GM19395 (cell line): Measurements from ENCODE around the gene ZNF84.

Source experiments
- ATAC-seq: cut with Tn5 transposase; IDR thresholded peaks from one replicate; pipeline ENCODE4 v1.9.1; 2021; ENCODE audit warnings: mild to moderate bottlenecking, moderate library complexity; ENCODE audit not compliant: unreplicated experiment

ZNF84 gene

DNA sequence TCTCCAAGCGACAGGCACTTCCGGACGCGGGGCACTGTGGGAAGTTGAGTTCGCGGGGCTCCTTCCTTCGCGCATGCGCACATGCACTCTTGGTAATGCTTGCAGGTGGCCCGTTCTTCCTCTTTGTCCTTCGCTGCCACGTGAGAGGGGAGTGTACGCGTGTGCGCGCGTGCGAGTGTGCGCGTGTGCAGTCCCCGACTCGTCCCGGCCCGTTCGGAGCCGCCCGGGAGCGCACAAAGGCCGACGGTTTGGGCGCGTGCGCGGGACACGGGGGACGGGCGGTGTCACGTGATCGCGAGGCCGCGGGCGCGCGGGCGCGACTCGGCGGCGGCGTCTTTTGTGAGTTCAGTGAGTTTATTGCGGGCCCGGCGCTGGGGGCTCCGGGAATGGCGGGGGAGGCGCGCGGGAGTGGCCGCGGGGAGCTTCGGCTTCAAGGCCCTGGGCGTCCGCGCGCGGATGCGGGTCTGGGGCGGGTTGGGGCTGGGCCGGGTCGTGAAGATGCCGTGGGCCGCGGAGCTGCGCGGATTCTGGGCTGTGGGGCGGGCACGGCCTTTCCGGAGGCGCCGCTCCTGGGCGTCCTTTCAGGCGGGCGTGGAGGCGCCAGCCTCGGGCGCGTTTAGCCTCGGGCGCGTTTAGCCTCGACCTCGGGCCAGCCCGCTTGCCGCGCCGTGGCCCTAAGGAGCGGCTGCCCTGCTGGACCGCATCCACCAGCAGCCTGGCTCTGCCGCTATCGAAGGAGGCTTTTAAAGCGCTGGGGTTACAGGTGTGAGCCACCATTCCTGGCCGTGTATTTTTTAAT, at the start of gene ZNF84:
TSS of gene ZNF84 (plus strand) at position 303 of the 799 bp plus-strand sequence. CDS start 3,959 bp downstream, outside the sequence.
- ATAC-seq = peak; percentile 96

- no peak for ATAC-seq
Observed at GRCh38 chr12:132998741-132999140, 38.6 kb upstream of the ZNF84 start.

DNA sequence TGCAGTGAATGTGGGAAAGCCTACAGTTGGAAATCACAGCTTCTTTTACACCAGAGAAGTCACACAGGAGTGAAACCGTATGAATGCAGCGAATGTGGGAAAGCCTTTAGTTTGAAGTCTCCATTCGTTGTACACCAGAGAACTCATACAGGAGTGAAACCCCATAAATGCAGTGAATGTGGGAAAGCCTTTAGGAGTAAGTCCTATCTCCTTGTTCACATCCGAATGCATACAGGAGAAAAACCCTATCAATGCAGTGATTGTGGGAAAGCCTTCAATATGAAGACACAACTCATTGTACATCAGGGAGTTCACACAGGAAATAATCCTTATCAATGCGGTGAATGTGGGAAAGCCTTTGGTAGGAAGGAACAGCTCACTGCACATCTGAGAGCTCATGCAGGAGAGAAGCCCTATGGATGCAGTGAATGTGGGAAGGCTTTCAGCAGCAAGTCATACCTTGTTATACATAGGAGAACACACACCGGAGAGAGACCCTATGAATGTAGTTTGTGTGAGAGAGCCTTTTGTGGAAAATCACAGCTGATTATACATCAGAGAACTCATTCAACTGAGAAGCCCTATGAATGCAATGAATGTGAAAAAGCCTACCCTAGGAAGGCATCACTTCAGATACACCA, 26.5 kb upstream of the ZNF84 start:
- ATAC-seq = no peak

- ATAC-seq = no peak
Observed at GRCh38 chr12:133023566-133023965, 13.7 kb upstream of the ZNF84 start.

DNA sequence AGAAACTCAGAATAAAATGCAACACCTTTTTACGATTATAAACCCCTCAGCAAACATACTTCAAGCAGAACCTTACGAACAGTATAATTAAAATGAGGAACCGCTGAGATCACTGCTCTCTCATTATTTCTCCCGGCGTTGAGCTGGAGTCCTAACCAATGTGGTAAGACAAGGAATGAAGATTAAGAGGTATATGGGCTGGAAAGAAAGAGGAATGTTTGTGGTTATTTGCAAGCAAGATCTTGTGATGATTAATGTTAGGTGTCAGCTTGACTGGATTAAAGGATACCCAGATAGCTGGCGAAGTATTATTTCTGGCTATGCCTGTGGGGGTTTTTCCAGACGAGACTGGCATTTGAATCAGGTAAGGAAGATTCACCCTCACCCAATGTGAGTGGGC, 10.3 kb upstream of the ZNF84 start:
- ATAC-seq = no peak

GRCh38 chr12:133038118-133038709, 905 bp downstream of the ZNF84 start:
- ATAC-seq = no peak

DNA sequence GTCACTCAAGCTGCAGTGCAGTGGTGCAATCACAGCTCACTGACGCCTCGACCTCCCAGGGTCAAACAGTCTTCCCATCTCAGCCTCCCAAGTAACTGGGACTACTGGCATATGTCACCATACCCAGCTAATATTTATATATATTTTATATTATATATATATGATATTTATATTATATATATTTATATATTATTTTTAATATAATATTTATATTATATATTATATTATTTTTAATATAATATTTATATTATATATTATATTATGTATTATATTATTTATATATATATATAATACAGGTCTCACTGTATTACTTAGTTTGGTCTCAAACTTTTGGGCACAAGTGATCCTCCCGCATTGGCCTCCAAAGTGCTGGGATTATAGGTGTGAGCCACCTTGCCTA, 9.4 kb downstream of the ZNF84 start:
- no peak for ATAC-seq

GRCh38 chr12:133057446-133057845, 20.1 kb downstream of the ZNF84 start:
- no peak for ATAC-seq

GRCh38 chr12:133058203-133059113, 21.1 kb downstream of the ZNF84 start:
- no peak for ATAC-seq

DNA sequence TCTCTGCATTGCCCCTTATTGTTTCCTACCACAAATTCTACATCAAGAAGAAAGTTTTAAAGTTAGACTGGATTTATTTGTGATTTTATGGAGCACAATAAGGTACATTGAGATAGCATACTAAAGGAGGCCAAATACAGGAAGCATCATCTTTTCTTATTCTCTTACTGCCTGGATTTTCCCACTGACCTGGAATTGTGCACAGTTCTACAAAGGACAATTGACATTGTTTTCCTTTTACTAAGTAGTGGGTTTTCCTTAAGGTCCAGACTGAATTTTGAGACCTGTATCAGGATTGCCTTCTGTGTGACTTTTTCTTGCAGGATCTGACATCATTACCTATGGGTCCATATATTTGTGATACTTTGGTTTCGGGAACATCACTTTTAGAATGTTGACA, 24.6 kb downstream of the ZNF84 start:
- no peak for ATAC-seq

GRCh38 chr12:133063556-133063955, 26.2 kb downstream of the ZNF84 start:
- no peak for ATAC-seq

GRCh38 chr12:133073836-133074235, 36.5 kb downstream of the ZNF84 start:
- no peak for ATAC-seq

- ATAC-seq = peak; percentile 88
Observed at GRCh38 chr12:133080026-133080367, 42.7 kb downstream of the ZNF84 start.

DNA sequence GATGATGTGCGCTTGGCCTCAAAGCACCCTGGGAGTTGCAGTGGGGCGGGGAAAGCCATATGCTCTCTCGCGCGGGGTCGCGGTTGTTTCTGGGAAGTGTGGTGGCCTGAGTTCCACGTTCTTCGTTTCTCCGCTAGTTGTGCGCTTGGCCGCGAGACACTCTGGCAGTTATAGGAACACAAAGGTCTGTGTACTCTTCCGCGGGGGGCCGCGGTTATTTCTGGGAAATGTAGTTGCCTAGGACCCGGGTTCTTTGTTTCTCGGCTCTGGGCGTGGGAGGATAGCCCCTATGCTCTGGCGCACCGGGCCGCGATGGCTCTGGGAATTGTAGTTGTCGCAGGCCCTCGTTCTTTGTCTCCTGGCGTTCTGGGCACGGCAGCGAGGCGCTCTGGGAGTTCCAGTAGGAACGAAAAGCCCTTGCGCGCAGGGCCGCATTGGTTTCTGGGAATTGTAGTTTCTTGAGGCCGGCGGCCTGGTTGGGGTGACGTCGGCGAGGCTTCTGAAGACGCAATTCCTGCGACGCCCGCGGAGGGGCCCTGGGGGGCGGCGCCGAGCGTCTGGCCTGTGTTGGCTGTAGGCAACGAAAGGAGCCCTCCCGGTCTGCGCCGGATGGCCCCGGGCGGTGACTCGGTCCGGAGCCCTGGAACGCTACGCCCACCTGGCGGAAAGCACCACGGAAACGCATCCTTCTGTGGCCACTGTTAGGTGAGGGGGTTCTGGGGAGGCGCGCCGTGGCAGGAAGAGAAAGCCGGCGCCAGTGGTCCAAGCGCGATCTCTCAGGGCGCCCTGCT, 43.3 kb downstream of the ZNF84 start, which contains the start of gene ZNF140:
TSS of gene ZNF140 (plus strand) at position 556 of the 791 bp plus-strand sequence. CDS start 398 bp downstream, outside the sequence.
- ATAC-seq = peak; percentile 77

DNA sequence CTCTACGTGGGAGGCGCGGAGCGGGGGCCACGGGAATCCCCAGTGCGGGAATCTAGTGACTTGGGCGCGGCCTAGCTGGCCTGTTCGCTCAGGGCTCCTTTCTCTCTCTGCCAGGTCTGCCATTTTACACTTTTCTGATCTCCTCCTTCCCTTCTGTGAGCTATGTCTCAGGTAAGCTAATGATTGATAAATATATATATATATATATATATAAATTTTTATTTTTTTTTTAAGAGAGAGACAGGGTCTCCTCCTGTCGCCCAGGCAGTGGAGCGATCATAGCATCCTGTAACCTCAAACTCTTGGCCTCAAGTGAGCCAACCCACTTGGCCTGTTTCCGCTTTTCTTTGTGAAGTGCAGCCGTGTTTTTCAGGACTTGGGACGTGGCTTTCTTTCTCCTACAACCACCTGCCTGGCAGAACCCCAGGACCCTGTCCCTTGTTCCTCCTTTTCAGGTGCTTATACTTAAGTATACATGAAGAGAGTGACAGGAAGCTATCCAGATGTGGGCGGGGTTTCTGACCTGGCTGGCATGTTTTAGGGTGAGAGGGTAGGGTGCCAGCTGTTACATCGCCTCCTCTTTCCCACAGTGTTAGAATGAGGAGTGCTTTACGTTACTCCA, 44.0 kb downstream of the ZNF84 start:
- no peak for ATAC-seq

- no peak for ATAC-seq
Observed at GRCh38 chr12:133083345-133083744, 46.0 kb downstream of the ZNF84 start.

DNA sequence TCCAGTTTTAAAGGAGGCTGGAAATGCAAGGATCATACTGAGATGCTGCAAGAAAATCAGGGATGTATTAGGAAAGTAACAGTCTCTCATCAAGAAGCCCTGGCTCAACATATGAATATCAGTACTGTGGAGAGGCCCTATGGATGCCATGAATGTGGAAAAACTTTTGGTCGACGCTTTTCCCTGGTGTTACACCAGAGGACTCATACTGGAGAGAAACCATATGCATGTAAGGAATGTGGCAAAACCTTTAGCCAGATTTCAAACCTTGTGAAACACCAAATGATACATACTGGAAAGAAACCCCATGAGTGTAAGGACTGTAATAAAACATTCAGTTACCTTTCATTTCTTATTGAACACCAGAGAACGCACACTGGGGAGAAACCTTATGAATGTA, 68.3 kb downstream of the ZNF84 start:
- ATAC-seq = no peak

DNA sequence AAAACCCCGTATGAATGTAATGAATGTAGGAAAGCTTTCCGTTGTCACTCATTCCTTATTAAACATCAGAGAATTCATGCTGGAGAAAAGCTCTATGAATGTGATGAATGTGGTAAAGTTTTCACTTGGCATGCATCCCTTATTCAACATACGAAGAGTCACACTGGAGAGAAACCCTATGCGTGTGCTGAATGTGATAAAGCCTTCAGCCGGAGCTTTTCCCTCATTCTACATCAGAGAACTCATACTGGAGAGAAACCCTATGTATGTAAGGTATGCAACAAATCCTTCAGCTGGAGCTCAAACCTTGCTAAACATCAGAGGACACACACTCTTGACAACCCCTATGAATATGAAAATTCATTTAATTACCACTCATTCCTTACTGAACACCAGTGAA, 68.9 kb downstream of the ZNF84 start:
- no peak for ATAC-seq

- no peak for ATAC-seq
Observed at GRCh38 chr12:133107121-133107520, 69.8 kb downstream of the ZNF84 start.

- no peak for ATAC-seq
Observed at GRCh38 chr12:133108150-133108549, 70.8 kb downstream of the ZNF84 start.
